Ishikawa (cell line): ENCODE measurements around the gene GNAO1.

Experiments used
- CEBPB ChIP-seq: IDR thresholded peaks from 2 replicates; pipeline ENCODE4 v1.6.1; 2012
- CREB1 ChIP-seq: IDR thresholded peaks from 2 replicates; pipeline ENCODE4 v1.6.1; 2012; ENCODE audit warnings: low read depth
- EGR1 ChIP-seq: IDR thresholded peaks from 2 replicates; pipeline ENCODE4 v1.6.1; 2012
- EP300 ChIP-seq: IDR thresholded peaks from 2 replicates; pipeline ENCODE4 v1.6.1; 2012; ENCODE audit warnings: borderline replicate concordance
- FOXM1 ChIP-seq: IDR thresholded peaks from 2 replicates; pipeline ENCODE4 v1.6.1; 2012; ENCODE audit warnings: low read depth, borderline replicate concordance
- RAD21 ChIP-seq: IDR thresholded peaks from 2 replicates; pipeline ENCODE4 v1.6.1; 2012; ENCODE audit warnings: low read depth
- REST ChIP-seq: IDR thresholded peaks from 2 replicates; pipeline ENCODE4 v1.6.1; 2012; ENCODE audit warnings: low read depth, mild to moderate bottlenecking
- TAF1 ChIP-seq: IDR thresholded peaks from 2 replicates; pipeline ENCODE4 v1.6.1; 2012; ENCODE audit warnings: low read depth, mild to moderate bottlenecking
- TCF12 ChIP-seq: IDR thresholded peaks from 2 replicates; pipeline ENCODE4 v1.6.1; 2012; ENCODE audit warnings: low read depth
- TEAD4 ChIP-seq: IDR thresholded peaks from 2 replicates; pipeline ENCODE4 v1.6.1; 2012
- YY1 ChIP-seq: IDR thresholded peaks from 2 replicates; pipeline ENCODE4 v1.6.1; 2012; ENCODE audit warnings: low read depth
- ZBTB7A ChIP-seq: IDR thresholded peaks from 2 replicates; pipeline ENCODE4 v1.6.1; 2012; ENCODE audit warnings: low read depth
- TF ChIP-seq, protein P1 (sequence below): IDR thresholded peaks from 2 replicates; pipeline ENCODE4 v1.6.1; 2012
- TF ChIP-seq, protein P2 (sequence below): IDR thresholded peaks from 2 replicates; pipeline ENCODE4 v1.6.1; 2012

GRCh38 chr16:56262551-56263245 is 71.4 kb downstream of the GNAO1 start:
- no peak for TF ChIP-seq RAD21
- TF ChIP-seq CREB1: no peak
- TF ChIP-seq TEAD4: no peak
- no peak for TF ChIP-seq TAF1
- TF ChIP-seq EP300: no peak
- TF ChIP-seq TCF12: no peak
- no peak for TF ChIP-seq EGR1
- TF ChIP-seq CEBPB: no peak
- TF ChIP-seq, protein P1, sequence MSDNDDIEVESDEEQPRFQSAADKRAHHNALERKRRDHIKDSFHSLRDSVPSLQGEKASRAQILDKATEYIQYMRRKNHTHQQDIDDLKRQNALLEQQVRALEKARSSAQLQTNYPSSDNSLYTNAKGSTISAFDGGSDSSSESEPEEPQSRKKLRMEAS: no peak
- TF ChIP-seq REST: no peak
- TF ChIP-seq ZBTB7A: no peak
- no peak for TF ChIP-seq YY1
- no peak for TF ChIP-seq FOXM1
- TF ChIP-seq, protein P2, sequence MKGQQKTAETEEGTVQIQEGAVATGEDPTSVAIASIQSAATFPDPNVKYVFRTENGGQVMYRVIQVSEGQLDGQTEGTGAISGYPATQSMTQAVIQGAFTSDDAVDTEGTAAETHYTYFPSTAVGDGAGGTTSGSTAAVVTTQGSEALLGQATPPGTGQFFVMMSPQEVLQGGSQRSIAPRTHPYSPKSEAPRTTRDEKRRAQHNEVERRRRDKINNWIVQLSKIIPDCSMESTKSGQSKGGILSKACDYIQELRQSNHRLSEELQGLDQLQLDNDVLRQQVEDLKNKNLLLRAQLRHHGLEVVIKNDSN: no peak
